HEK293T (cell line): ENCODE data around the gene CYB5A.

ENCODE experiments used
- CTCF ChIA-PET: fragments of 350-600 bp; formaldehyde crosslinking; extraction: SDS; loops from one replicate; lab custom pipeline; 2021; ENCODE audit warnings: antibody characterized with exemption, inconsistent platforms; lab: Yijun Ruan, JAX
- POLR2A ChIA-PET: fragments of 350-600 bp; formaldehyde crosslinking; extraction: SDS; loops from one replicate; lab custom pipeline; 2020; ENCODE audit warnings: antibody characterized with exemption, inconsistent platforms; lab: Yijun Ruan, JAX
- DNase-seq: peaks from one replicate; pipeline ENCODE4 v3.0.0; 2012; ENCODE audit warnings: mixed read lengths; ENCODE audit errors: extremely low spot score
- ARNT ChIP-seq: fragments of 450-650 bp; IDR thresholded peaks from 2 replicates; pipeline ENCODE4 v1.6.1; 2017; ENCODE audit warnings: mild to moderate bottlenecking
- BHLHE40 ChIP-seq: fragments of 450-650 bp; IDR thresholded peaks from 2 replicates; pipeline ENCODE4 v1.6.1; 2016; ENCODE audit warnings: mild to moderate bottlenecking, moderate library complexity, borderline replicate concordance
- CTBP1 ChIP-seq: fragments of 450-650 bp; IDR thresholded peaks from 2 replicates; pipeline ENCODE4 v1.6.1; 2016; ENCODE audit warnings: borderline replicate concordance
- ELF4 ChIP-seq: fragments of 450-650 bp; IDR thresholded peaks from 2 replicates; pipeline ENCODE4 v1.6.1; 2017; ENCODE audit warnings: antibody characterized with exemption
- FOXK2 ChIP-seq: fragments of 450-650 bp; IDR thresholded peaks from 2 replicates; pipeline ENCODE4 v1.6.1; 2016; ENCODE audit warnings: mild to moderate bottlenecking
- L3MBTL2 ChIP-seq: fragments of 450-650 bp; conservative IDR thresholded peaks from 2 replicates; pipeline ENCODE4 v1.6.1; 2016; ENCODE audit warnings: mild to moderate bottlenecking
- LEF1 ChIP-seq: fragments of 450-650 bp; IDR thresholded peaks from 2 replicates; pipeline ENCODE4 v1.6.1; 2017; ENCODE audit warnings: mild to moderate bottlenecking, borderline replicate concordance
- NFRKB ChIP-seq: fragments of 450-650 bp; IDR thresholded peaks from 2 replicates; pipeline ENCODE4 v1.6.1; 2016; ENCODE audit warnings: mild to moderate bottlenecking, moderate library complexity
- SP1 ChIP-seq: fragments of 450-650 bp; IDR thresholded peaks from 2 replicates; pipeline ENCODE4 v1.6.1; 2017
- SUZ12 ChIP-seq: fragments of 450-650 bp; IDR thresholded peaks from 2 replicates; pipeline ENCODE4 v1.6.1; 2016; ENCODE audit warnings: mild to moderate bottlenecking
- TARDBP ChIP-seq: fragments of 450-650 bp; IDR thresholded peaks from 2 replicates; pipeline ENCODE4 v1.6.1; 2016
- ZNF384 ChIP-seq: fragments of 450-650 bp; IDR thresholded peaks from 2 replicates; pipeline ENCODE4 v1.6.1; 2016
- TF ChIP-seq, protein P1 (sequence below): fragments of 450-650 bp; IDR thresholded peaks from 2 replicates; pipeline ENCODE4 v1.6.1; 2016

CYB5A gene

DNA sequence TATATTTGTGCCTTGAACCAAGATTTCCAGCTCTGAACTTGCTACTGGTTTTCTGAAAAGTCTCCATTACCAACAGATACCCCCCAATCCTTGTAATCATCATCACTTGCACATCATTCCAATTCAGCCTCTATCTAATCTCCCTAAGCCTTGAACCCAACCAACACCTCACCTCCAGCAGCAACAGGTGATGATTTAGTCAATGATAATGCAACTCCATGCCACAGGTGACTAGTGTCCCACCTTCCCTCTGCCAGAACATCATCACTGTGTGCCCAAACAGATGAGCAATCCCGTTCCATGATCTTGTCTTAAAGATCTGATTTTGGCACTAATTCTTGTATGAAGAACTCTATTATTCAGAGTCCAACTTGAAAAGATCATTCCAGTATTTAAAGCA is 75.9 kb downstream of the CYB5A start:
- no peak for TF ChIP-seq TARDBP
- ChIA-PET POLR2A (no interaction called here), CTCF (no interaction called here)
- DNase-seq, result no peak

DNA sequence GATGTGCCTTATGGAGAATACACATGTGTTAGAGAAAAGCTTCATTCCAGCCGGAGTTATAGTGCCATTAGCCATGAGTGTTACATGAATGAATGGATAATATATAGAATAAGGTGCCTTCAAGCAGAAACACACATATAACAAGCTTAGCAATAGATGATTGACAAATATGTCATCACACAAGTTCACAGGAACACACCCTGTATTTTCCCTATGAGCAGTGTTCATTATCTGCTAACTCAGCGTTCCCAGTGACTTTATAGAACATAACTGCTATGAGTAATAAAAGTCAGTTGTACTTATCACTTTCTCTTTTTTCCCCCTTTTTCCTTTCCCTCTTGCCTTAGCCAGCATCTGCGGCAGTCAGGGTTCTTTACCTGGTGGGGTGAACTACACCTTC is 78.3 kb downstream of the CYB5A start:
- TF ChIP-seq ZNF384 (no peak), TARDBP (no peak), SUZ12 (no peak), NFRKB (no peak), SP1 (no peak), ARNT (no peak)
- ChIA-PET POLR2A (no interaction called here), CTCF (no interaction called here)
- DNase-seq, result no peak

DNA sequence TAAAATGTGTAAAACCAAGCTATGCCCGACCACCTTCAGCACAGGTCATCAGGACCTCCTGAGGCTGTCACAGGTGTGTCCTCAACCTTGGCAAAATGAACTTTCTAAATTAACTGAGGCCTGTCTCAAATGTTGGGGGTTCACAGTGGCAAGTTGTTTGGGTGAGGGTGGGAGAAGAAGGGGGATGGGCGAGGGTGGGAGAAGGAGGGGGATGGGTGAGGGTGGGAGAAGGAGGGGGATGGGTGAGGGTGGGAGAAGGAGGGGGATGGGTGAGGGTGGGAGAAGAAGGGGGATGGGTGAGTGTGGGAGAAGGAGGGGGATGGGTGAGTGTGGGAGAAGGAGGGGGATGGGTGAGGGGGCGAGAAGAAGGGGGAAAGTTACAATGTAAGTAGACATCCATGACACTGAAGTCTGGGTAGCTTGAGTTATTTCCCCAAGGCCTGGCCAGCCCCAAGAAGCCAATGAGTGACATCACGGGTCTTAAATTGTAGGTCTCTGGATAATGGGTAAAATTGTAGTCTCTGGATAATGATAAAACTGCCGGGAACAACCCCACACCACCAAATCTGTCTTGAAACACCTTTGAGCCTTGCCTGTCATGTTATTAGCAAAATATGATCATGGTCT is 87.1 kb downstream of the CYB5A start:
- CTCF ChIA-PET, result no interaction called here
- TF ChIP-seq LEF1 (no peak), NFRKB (no peak), FOXK2 (no peak), TARDBP (no peak), ZNF384 (no peak), SUZ12 (no peak), ARNT (no peak)
- POLR2A ChIA-PET, result no interaction called here
- no peak for DNase-seq

DNA sequence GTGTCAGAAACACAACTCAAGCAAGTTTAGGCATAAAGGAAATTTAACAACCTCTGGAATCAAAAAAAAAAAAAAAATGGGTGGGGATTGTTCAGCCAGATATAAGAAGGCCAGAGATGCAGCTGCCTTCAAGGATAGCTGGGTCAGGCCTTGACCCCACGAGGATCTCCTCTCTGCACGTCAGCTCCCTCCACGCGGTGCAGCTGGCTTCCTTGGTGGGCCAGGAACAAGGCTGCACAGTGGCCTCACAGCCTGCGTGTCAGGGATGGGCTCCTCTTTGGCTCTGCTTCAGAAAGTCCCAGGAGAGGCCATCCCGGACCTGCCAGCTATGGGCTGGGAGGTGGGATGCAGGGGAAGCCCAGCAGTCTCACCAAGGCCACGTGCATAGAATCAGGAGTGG is 88.0 kb downstream of the CYB5A start:
- TF ChIP-seq SP1 (no peak), ZNF384 (no peak), FOXK2 (no peak), ARNT (no peak), L3MBTL2 (no peak), BHLHE40 (no peak), CTBP1 (no peak), SUZ12 (no peak), ELF4 (no peak)
- TF ChIP-seq, protein P1, sequence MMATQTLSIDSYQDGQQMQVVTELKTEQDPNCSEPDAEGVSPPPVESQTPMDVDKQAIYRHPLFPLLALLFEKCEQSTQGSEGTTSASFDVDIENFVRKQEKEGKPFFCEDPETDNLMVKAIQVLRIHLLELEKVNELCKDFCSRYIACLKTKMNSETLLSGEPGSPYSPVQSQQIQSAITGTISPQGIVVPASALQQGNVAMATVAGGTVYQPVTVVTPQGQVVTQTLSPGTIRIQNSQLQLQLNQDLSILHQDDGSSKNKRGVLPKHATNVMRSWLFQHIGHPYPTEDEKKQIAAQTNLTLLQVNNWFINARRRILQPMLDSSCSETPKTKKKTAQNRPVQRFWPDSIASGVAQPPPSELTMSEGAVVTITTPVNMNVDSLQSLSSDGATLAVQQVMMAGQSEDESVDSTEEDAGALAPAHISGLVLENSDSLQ, result no peak
- CTCF ChIA-PET, result no interaction called here
- POLR2A ChIA-PET, result no interaction called here
- no peak for DNase-seq
